ENCODE measurements around the gene KCNMB4.

The KCNMB4 gene

DNA sequence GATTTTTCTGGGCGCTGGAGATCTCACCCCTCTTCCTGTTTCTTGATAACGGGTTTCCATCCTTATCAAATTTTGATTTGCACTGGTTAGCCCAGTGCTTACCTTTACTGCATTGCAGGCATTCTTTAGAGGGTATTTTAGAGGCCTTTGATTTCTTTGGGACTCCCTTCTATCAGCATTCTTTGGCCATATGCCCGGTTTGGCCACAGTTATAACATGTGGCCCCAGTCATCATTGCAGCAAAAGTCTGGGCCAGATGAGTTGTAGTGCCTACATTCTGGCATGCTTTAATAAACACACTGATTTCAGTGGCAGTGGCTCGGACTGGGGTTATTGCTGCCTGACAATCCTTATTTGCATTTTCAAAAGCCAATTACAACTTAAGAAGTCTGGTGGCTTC is 82.3 kb downstream of the KCNMB4 start:
- DNase-seq = no peak

DNA sequence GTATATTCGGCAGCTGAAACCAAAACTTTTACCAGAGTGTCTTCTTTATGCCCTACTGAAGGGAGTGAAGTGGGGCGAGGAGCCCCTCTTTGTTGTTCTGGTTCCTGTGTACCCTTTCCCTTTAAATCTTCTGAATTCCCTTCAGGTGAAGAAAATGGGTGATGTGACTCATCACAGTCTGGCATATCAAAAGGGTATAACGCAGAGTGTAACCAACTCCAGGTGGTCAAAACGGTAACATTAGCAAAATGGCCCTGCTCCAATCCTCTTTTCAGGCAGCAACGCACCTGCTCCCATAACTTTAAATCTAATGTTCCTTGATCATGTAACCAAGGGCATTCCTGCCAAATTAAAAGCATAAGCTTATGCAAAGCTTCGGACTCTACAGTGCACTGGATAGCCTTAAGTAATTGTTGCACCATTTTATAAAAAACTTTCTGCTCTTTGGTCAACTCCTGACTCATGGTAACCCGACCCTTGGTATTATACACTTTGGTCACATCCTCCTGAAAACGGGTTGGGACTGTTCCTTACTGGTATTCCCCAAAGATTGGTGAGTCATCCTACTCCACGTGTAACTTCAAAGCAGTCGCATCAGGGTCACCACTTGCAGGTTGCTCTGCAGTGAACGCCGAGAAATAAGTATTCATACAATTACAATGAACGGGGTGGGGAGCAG is 83.1 kb downstream of the KCNMB4 start:
- no peak for DNase-seq

DNA sequence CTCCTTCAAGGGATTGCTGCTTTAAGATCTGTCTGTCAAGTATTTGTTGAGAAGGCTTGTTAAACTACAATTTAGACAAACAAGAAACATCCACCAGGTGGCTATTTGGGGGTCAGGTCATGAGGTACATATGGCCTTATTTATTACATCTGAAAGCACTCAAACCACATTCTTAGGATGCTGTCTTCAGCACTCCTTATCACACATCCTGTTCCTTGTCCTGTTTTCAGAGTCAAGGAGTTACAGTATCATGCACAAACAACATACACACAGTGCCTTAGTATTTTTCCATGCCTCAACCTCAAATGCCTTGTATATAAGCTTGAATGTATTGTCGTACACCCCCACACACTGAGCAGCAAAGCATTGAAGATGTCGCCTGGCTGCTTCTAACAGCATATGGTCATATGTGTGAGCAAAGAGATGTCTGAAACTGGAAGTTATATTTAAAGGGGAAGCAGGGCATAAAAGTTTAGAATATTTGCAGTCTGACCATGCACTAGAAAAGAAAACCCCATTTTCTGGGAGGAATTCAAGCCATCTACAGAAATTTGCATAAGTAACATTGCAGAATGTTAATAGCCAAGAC is 83.8 kb downstream of the KCNMB4 start:
- DNase-seq = no peak

GRCh38 chr12:70451528-70451927 is 85.4 kb downstream of the KCNMB4 start:
- DNase-seq = no peak

DNA sequence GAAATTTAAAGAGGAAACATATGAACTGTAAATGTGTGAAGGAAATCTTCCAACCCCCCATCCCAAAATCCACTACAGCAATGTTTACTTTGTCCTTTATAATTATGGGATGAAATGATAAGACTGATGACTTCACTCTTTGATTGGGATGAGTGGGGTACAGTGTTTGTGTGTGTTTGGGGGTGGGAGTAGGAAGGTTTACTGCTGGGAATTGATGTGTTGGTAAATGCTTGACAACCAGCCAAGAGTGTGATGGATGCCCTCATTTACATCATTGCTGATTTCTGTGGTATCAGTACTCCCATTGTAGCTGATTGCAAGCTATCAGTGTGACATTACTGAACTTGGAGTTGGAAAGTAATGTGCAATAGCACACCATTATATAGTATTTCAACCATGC is 90.9 kb downstream of the KCNMB4 start:
- no peak for DNase-seq

- no peak for DNase-seq
These were observed 93.7 kb downstream of the KCNMB4 start for GRCh38 chr12:70459786-70460185.

GRCh38 chr12:70463997-70464396 is 97.9 kb downstream of the KCNMB4 start:
- DNase-seq = no peak

- no peak for DNase-seq
These were observed 100.7 kb downstream of the KCNMB4 start for GRCh38 chr12:70466753-70467152.

GRCh38 chr12:70467476-70467875 is 101.4 kb downstream of the KCNMB4 start:
- DNase-seq = no peak

- no peak for DNase-seq
These were observed 102.0 kb downstream of the KCNMB4 start for GRCh38 chr12:70467918-70468733.

GRCh38 chr12:70468741-70469140 is 102.7 kb downstream of the KCNMB4 start:
- no peak for DNase-seq

DNA sequence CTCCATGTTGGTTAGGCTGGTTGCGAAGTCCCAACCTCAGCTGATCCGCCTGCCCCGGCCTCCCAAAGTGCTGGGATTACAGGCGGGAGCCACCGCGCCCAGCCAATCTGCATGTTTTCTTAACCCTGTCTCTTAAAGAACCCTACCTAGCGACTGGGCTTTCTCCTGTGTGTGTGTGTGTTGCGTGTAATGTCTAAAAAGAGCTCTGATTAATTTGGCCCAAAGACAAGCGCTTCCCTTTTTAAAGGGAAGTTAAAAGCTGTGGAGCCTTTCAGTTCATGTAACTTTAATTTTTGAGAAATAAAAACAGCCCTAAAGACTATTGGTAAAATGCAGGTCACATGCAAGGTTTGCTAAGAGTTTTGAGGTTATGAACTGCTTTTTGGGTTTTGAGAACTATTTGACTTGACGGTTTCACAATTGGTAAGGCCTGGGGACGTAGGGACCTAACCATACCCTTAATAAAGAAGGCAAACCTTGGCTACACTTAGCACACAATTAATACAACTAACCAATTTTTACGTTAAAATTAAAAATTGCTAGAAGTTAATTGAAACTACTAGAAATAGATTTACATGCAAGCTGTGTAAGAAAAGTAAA is 103.2 kb downstream of the KCNMB4 start:
- DNase-seq = no peak

DNA sequence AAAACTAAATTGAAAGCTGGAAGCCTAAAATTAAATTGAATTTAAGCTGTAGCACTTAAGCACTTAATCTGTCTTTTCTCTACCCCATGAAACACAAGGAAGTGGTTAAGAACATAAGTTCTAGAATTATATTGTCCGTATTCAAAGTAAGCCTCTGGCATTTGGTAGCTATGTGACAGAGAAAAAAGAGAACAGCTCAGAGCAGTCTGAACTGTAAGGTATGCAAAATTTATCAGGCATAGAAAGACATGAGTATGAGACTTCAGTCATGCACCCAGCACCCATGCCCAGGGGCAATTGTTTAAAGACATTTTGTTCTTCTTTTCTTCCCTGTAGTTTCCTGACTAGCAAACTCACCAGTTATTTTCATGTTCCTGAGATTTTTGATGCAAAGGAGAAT is 116.7 kb downstream of the KCNMB4 start:
- no peak for DNase-seq

Data from NCI-H2029 treated with DMSO at 0.1 percent for 48 hours (cell line).